Measurements from ENCODE around the gene MYO6.

DNA sequence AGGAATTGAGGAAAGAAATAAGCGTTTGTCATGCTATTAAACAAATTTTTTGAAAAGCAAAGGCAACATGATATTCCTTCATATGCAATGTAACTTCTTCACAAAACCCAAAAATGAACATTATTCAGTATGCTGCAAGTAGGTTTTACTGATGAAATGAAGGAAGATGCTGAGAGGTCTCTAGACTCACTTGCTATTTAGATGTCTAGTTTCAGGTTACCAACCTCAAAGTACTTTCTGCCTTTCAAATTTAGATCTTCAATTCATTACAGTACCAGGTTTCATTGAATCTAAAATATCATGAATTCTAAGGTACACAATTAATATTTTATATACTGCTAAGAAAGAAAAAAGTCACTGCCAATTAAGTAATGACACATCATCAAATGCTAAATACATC, 39.9 kb downstream of the MYO6 start:
- TF ChIP-seq CEBPB (IDR thresholded peaks at IDR 0.05; ENCODE audit: low read depth, low read length) = no peak
- TF ChIP-seq POLR2A (IDR thresholded peaks at IDR 0.05; ENCODE audit: low read depth, low read length) = no peak
- TF ChIP-seq, protein P1, sequence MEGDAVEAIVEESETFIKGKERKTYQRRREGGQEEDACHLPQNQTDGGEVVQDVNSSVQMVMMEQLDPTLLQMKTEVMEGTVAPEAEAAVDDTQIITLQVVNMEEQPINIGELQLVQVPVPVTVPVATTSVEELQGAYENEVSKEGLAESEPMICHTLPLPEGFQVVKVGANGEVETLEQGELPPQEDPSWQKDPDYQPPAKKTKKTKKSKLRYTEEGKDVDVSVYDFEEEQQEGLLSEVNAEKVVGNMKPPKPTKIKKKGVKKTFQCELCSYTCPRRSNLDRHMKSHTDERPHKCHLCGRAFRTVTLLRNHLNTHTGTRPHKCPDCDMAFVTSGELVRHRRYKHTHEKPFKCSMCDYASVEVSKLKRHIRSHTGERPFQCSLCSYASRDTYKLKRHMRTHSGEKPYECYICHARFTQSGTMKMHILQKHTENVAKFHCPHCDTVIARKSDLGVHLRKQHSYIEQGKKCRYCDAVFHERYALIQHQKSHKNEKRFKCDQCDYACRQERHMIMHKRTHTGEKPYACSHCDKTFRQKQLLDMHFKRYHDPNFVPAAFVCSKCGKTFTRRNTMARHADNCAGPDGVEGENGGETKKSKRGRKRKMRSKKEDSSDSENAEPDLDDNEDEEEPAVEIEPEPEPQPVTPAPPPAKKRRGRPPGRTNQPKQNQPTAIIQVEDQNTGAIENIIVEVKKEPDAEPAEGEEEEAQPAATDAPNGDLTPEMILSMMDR (conservative IDR thresholded peaks at IDR 0.05; ENCODE audit: low read depth, low read length) = no peak
- no peak for TF ChIP-seq RCOR1 (IDR thresholded peaks at IDR 0.05; ENCODE audit: insufficient replicate concordance, low read length)
- TF ChIP-seq MXI1 (IDR thresholded peaks at IDR 0.05; ENCODE audit: borderline replicate concordance, low read depth, low read length) = no peak
- TF ChIP-seq MAFK (IDR thresholded peaks at IDR 0.05; ENCODE audit: low read depth, low read length) = no peak
- TF ChIP-seq BHLHE40 (IDR thresholded peaks at IDR 0.05; ENCODE audit: low read depth, low read length) = no peak
- TF ChIP-seq NFE2L2 (IDR thresholded peaks at IDR 0.05; ENCODE audit: low read depth, low read length) = no peak
- TF ChIP-seq, protein P2, sequence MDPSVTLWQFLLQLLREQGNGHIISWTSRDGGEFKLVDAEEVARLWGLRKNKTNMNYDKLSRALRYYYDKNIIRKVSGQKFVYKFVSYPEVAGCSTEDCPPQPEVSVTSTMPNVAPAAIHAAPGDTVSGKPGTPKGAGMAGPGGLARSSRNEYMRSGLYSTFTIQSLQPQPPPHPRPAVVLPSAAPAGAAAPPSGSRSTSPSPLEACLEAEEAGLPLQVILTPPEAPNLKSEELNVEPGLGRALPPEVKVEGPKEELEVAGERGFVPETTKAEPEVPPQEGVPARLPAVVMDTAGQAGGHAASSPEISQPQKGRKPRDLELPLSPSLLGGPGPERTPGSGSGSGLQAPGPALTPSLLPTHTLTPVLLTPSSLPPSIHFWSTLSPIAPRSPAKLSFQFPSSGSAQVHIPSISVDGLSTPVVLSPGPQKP (IDR thresholded peaks at IDR 0.05; ENCODE audit: borderline replicate concordance, low read depth, low read length) = no peak

Data from IMR-90 (cell line).